ENCODE data around the gene REEP3.

- TF ChIP-seq CTCF (IDR thresholded peaks at IDR 0.05; ENCODE audit: low read length) (no peak), EZH2 (optimal IDR thresholded peaks at IDR 0.05; ENCODE audit: low read depth, low read length) (no peak)
Measured at GRCh38 chr10:63591600-63592379, 70.6 kb downstream of the REEP3 start.

Data from MM.1S (cell line).